GM19324 (cell line): ENCODE data around the gene STON2.
"Not testable (repeated sequence)": the region's sequence is repeated elsewhere in the genome, so short reads cannot be mapped to it uniquely, and the experiment has no call there.

Experiments used
- ATAC-seq: cut with Tn5 transposase; IDR thresholded peaks from one replicate; pipeline ENCODE4 v1.9.1; 2021; ENCODE audit warnings: mild to moderate bottlenecking, moderate library complexity; ENCODE audit not compliant: unreplicated experiment, low FRiP score

STON2 gene

GRCh38 chr14:81400202-81400678, at the start of gene STON2:
STON2 (minus strand) TSS chr14:81400324; CDS start chr14:81398382, 1,942 bp downstream.
- ATAC-seq = no peak

GRCh38 chr14:81449576-81449975, 49.5 kb upstream of the STON2 start:
- ATAC-seq = no peak

- ATAC-seq = no peak
Measured at GRCh38 chr14:81449114-81449513, 49.0 kb upstream of the STON2 start.

GRCh38 chr14:81447021-81447764, 47.1 kb upstream of the STON2 start:
- no peak for ATAC-seq

GRCh38 chr14:81446279-81447007, 46.3 kb upstream of the STON2 start:
- ATAC-seq = no peak

- ATAC-seq = no peak
Measured at GRCh38 chr14:81441626-81442134, 41.6 kb upstream of the STON2 start.

- no peak for ATAC-seq
Measured at GRCh38 chr14:81440041-81440440, 39.9 kb upstream of the STON2 start.

- ATAC-seq = no peak
Measured at GRCh38 chr14:81437244-81437643, 37.1 kb upstream of the STON2 start.

- peak; percentile 80 for ATAC-seq
Measured at GRCh38 chr14:81436296-81437138, 36.4 kb upstream of the STON2 start.

- peak; percentile 31 for ATAC-seq
Measured at GRCh38 chr14:81435391-81436295, 35.5 kb upstream of the STON2 start.

GRCh38 chr14:81435048-81435390, 34.9 kb upstream of the STON2 start:
- ATAC-seq = no peak

- no peak for ATAC-seq
Measured at GRCh38 chr14:81434230-81434629, 34.1 kb upstream of the STON2 start.

- ATAC-seq = no peak
Measured at GRCh38 chr14:81433378-81433777, 33.3 kb upstream of the STON2 start.

GRCh38 chr14:81432219-81432661, 32.1 kb upstream of the STON2 start:
- ATAC-seq = no peak

GRCh38 chr14:81430235-81430634, 30.1 kb upstream of the STON2 start:
- no peak for ATAC-seq

GRCh38 chr14:81429749-81430148, 29.6 kb upstream of the STON2 start:
- not testable (repeated sequence) for ATAC-seq

GRCh38 chr14:81429028-81429427, 28.9 kb upstream of the STON2 start:
- no peak for ATAC-seq

GRCh38 chr14:81427348-81428058, 27.4 kb upstream of the STON2 start:
- no peak for ATAC-seq

- ATAC-seq = no peak
Measured at GRCh38 chr14:81423504-81423903, 23.4 kb upstream of the STON2 start.
